Measurements from ENCODE around the gene GRIK4.

DNA sequence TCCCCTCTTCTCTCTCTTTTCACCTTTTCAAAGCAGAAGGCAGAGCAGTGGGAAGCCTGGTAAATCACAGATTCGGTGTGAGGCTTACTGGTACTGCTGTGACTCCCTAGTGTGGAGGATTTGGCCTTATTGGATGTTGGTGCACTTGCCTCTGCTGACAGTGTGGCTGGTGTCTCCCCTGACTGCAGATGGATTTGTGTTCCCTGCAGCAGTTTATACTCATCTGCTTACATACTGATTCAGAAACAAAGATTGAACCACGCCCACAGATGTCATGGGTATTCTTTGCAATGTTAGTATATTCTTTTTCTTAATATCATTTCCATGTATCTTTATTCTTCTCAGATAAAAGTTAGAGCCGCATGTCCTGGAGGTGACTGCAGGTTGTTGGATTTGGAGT, 26.8 kb upstream of the GRIK4 start:
- TF ChIP-seq EZH2 (IDR thresholded peaks at IDR 0.05; ENCODE audit: borderline replicate concordance, insufficient read depth, low read length, poor library complexity, severe bottlenecking), result no peak
- TF ChIP-seq TAF1 (IDR thresholded peaks at IDR 0.05; ENCODE audit: low read depth), result no peak
- no peak for TF ChIP-seq EP300 (conservative IDR thresholded peaks at IDR 0.05; ENCODE audit: poor library complexity, severe bottlenecking)
- TF ChIP-seq, protein P1, sequence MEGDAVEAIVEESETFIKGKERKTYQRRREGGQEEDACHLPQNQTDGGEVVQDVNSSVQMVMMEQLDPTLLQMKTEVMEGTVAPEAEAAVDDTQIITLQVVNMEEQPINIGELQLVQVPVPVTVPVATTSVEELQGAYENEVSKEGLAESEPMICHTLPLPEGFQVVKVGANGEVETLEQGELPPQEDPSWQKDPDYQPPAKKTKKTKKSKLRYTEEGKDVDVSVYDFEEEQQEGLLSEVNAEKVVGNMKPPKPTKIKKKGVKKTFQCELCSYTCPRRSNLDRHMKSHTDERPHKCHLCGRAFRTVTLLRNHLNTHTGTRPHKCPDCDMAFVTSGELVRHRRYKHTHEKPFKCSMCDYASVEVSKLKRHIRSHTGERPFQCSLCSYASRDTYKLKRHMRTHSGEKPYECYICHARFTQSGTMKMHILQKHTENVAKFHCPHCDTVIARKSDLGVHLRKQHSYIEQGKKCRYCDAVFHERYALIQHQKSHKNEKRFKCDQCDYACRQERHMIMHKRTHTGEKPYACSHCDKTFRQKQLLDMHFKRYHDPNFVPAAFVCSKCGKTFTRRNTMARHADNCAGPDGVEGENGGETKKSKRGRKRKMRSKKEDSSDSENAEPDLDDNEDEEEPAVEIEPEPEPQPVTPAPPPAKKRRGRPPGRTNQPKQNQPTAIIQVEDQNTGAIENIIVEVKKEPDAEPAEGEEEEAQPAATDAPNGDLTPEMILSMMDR (IDR thresholded peaks at IDR 0.05; ENCODE audit: poor library complexity, severe bottlenecking), result no peak
- no peak for TF ChIP-seq POLR2AphosphoS5 (IDR thresholded peaks at IDR 0.05)
- TF ChIP-seq, protein P2, sequence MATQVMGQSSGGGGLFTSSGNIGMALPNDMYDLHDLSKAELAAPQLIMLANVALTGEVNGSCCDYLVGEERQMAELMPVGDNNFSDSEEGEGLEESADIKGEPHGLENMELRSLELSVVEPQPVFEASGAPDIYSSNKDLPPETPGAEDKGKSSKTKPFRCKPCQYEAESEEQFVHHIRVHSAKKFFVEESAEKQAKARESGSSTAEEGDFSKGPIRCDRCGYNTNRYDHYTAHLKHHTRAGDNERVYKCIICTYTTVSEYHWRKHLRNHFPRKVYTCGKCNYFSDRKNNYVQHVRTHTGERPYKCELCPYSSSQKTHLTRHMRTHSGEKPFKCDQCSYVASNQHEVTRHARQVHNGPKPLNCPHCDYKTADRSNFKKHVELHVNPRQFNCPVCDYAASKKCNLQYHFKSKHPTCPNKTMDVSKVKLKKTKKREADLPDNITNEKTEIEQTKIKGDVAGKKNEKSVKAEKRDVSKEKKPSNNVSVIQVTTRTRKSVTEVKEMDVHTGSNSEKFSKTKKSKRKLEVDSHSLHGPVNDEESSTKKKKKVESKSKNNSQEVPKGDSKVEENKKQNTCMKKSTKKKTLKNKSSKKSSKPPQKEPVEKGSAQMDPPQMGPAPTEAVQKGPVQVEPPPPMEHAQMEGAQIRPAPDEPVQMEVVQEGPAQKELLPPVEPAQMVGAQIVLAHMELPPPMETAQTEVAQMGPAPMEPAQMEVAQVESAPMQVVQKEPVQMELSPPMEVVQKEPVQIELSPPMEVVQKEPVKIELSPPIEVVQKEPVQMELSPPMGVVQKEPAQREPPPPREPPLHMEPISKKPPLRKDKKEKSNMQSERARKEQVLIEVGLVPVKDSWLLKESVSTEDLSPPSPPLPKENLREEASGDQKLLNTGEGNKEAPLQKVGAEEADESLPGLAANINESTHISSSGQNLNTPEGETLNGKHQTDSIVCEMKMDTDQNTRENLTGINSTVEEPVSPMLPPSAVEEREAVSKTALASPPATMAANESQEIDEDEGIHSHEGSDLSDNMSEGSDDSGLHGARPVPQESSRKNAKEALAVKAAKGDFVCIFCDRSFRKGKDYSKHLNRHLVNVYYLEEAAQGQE (IDR thresholded peaks at IDR 0.05; ENCODE audit: borderline replicate concordance), result no peak
- TF ChIP-seq RAD21 (conservative IDR thresholded peaks at IDR 0.05), result no peak

All from neural cell (in vitro differentiated cells).